Liver (tissue), 9 donors: ENCODE measurements around the gene KRTAP10-3. TPM values are rescaled to one million over a fixed set of nuclear protein-coding genes. Genes with fewer than 3 reads are reported as not detected.

Source experiments
- DNase-seq: peaks from one replicate; pipeline ENCODE4 v3.0.0-alpha.2; 2017; ENCODE audit warnings: low spot score
- H3K27ac ChIP-seq, 2 donors: one replicate each; pipeline ENCODE4 v1.7.0; 2013; ENCODE audit warnings: inconsistent platforms in 2 of 2, low read length in 2 of 2, control low read depth in 1 of 2, low read depth in 1 of 2, mild to moderate bottlenecking in 1 of 2
- H3K27me3 ChIP-seq, 4 donors: one replicate each; pipeline versions ENCODE4 v1.6.1 to v1.7.0; 2013; ENCODE audit warnings: low read length in 3 of 4, inconsistent platforms in 1 of 4, mild to moderate bottlenecking in 1 of 4, moderate library complexity in 1 of 4; ENCODE audit not compliant: control insufficient read depth in 4 of 4, insufficient read depth in 4 of 4
- H3K36me3 ChIP-seq, 4 donors: one replicate each; pipeline versions ENCODE4 v1.6.1 to v1.7.0; 2013; ENCODE audit warnings: low read length in 3 of 4, mild to moderate bottlenecking in 3 of 4, low read depth in 1 of 4, moderate library complexity in 1 of 4; ENCODE audit not compliant: control insufficient read depth in 4 of 4, insufficient read depth in 3 of 4
- H3K4me1 ChIP-seq, 4 donors: one replicate each; pipeline versions ENCODE4 v1.6.1 to v1.7.0; 2013; ENCODE audit warnings: low read length in 3 of 4, mild to moderate bottlenecking in 3 of 4, moderate library complexity in 1 of 4; ENCODE audit not compliant: control insufficient read depth in 4 of 4, insufficient read depth in 4 of 4
- H3K4me3 ChIP-seq, 3 donors: one replicate each; pipeline versions ENCODE4 v1.6.1 to v1.7.0; 2013; ENCODE audit warnings: low read length in 3 of 3, control low read depth in 1 of 3, low read depth in 1 of 3, mild to moderate bottlenecking in 1 of 3
- H3K9ac ChIP-seq, 2 donors: one replicate each; pipeline ENCODE4 v1.7.0; 2013; ENCODE audit warnings: low read length in 2 of 2, mild to moderate bottlenecking in 2 of 2, moderate library complexity in 2 of 2, control low read depth in 1 of 2, low read depth in 1 of 2
- H3K9me3 ChIP-seq, 4 donors: one replicate each; pipeline versions ENCODE4 v1.6.1 to v1.7.0; 2013; ENCODE audit warnings: low read length in 3 of 4; ENCODE audit not compliant: control insufficient read depth in 4 of 4
- ATF3 ChIP-seq: IDR thresholded peaks from 2 replicates; pipeline ENCODE4 v1.6.1; 2016; ENCODE audit warnings: antibody characterized with exemption
- CTCF ChIP-seq: fragments of 150-350 bp; IDR thresholded peaks from 2 replicates; pipeline ENCODE4 v1.5.1; 2017; ENCODE audit warnings: improper control_type of control experiment, low read depth, low read length; ENCODE audit not compliant: missing input control
- EGR1 ChIP-seq, 2 donors: IDR thresholded peaks; 2 replicates each; pipeline ENCODE4 v1.6.1; 2016 to 2018; ENCODE audit warnings: antibody characterized with exemption in 2 of 2, low read depth in 2 of 2
- FOXA1 ChIP-seq: IDR thresholded peaks from 2 replicates; pipeline ENCODE4 v1.6.1; 2016; ENCODE audit warnings: antibody characterized with exemption
- FOXA2 ChIP-seq: IDR thresholded peaks from 2 replicates; pipeline ENCODE4 v1.6.1; 2016; ENCODE audit warnings: antibody characterized with exemption
- GABPA ChIP-seq, 2 donors: IDR thresholded peaks in 1 of 2; conservative IDR thresholded peaks in 1 of 2; 2 replicates each; pipeline ENCODE4 v1.6.1; 2016; ENCODE audit warnings: antibody characterized with exemption in 2 of 2, mild to moderate bottlenecking in 1 of 2, moderate library complexity in 1 of 2
- HNF4A ChIP-seq, 2 donors: conservative IDR thresholded peaks; 2 replicates each; pipeline ENCODE4 v1.6.1; 2016; ENCODE audit warnings: antibody characterized with exemption in 2 of 2, mild to moderate bottlenecking in 2 of 2
- HNF4G ChIP-seq: IDR thresholded peaks from 2 replicates; pipeline ENCODE4 v1.6.1; 2016; ENCODE audit warnings: antibody characterized with exemption
- JUND ChIP-seq, 2 donors: IDR thresholded peaks; 2 replicates each; pipeline ENCODE4 v1.6.1; 2016; ENCODE audit warnings: antibody characterized with exemption in 2 of 2
- MAX ChIP-seq: IDR thresholded peaks from 2 replicates; pipeline ENCODE4 v1.6.1; 2016; ENCODE audit warnings: antibody characterized with exemption
- RAD21 ChIP-seq, 2 donors: IDR thresholded peaks; 2 replicates each; pipeline ENCODE4 v1.6.1; 2016; ENCODE audit warnings: antibody characterized with exemption in 2 of 2, mild to moderate bottlenecking in 2 of 2
- REST ChIP-seq: IDR thresholded peaks from 2 replicates; pipeline ENCODE4 v1.6.1; 2016; ENCODE audit warnings: antibody characterized with exemption, mild to moderate bottlenecking
- RXRA ChIP-seq, 2 donors: IDR thresholded peaks; 2 replicates each; pipeline ENCODE4 v1.6.1; 2017 to 2018; ENCODE audit warnings: antibody characterized with exemption in 2 of 2, mild to moderate bottlenecking in 1 of 2
- SP1 ChIP-seq: IDR thresholded peaks from 2 replicates; pipeline ENCODE4 v1.6.1; 2018; ENCODE audit warnings: antibody characterized with exemption, mild to moderate bottlenecking
- TAF1 ChIP-seq: conservative IDR thresholded peaks from 2 replicates; pipeline ENCODE4 v1.6.1; 2016; ENCODE audit warnings: antibody characterized with exemption, mild to moderate bottlenecking
- YY1 ChIP-seq: IDR thresholded peaks from 2 replicates; pipeline ENCODE4 v1.6.1; 2016; ENCODE audit warnings: antibody characterized with exemption, mild to moderate bottlenecking
- WGBS: extraction: QIAGEN DNeasy Blood & Tissue Kit; methylation state at CpG from one replicate; pipeline ENCODE4 v1.1.7; 2013; 5-methylcytosine and 5-hydroxymethylcytosine counted together
- polyA plus RNA-seq, 2 donors: library from polyadenylated mRNA; stranded (reverse) in 1 of 2; unstranded in 1 of 2; fragments of 200-250 nt in 1 of 2; fragments of >200 nt in 1 of 2; fragmentation: Nextera tagmentation in 1 of 2; extraction: Ambion mirVana in 1 of 2; gene quantifications; one replicate each; pipeline versions ENCODE4 v1.2.1 to v1.2.3, GENCODE V29; 2013 to 2015
- total RNA-seq, 2 donors: library from RNA; depleted of rRNA; stranded (reverse); fragments of >200 nt; gene quantifications; one replicate each; pipeline ENCODE4 v1.2.3, GENCODE V29; 2014
- donor health status: healthy.
- donor health status: healthy.
- donor health status: healthy.
- donor health status: healthy.
- donor health status: healthy.

The KRTAP10-3 gene
- total and polyA plus RNA-seq, 4 donors, result not detected

GRCh38 chr21:44571296-44571695 lies 12.7 kb upstream of the KRTAP10-3 start:
- DNase-seq, result peak; percentile 27
- WGBS, result 71% methylated on average over 4 of the region's 4 CpGs
- no peaks in the 10 kb centered on the region for H3K27me3 ChIP-seq

GRCh38 chr21:44569861-44570517 lies 11.4 kb upstream of the KRTAP10-3 start:
- peak; percentile 19 for DNase-seq
- Histone ChIP-seq H3K36me3 (no peaks in the 10 kb centered on the region), H3K4me1 (peaks cover 0 to 7% (median 3%) of the 10 kb centered on the region in 4 donors), H3K9ac (no peak overlapping the region), H3K27ac (no peak overlapping the region), H3K9me3 (peaks cover 0 to 3% (median 1%) of the 10 kb centered on the region in 4 donors), H3K27me3 (no peaks in the 10 kb centered on the region), H3K4me3 (no peak overlapping the region)
- WGBS, result 85% methylated on average over 12 of the region's 12 CpGs
- TF ChIP-seq RAD21 (IDR thresholded peaks at IDR 0.05), result no peak

More at GRCh38 chr21:44571296-44571695, 12.7 kb upstream of the KRTAP10-3 start:
- Histone ChIP-seq H3K4me1 (peaks cover 0 to 7% (median 3%) of the 10 kb centered on the region in 4 donors), H3K36me3 (no peaks in the 10 kb centered on the region), H3K9ac (no peak overlapping the region), H3K4me3 (no peak overlapping the region), H3K27ac (no peak overlapping the region), H3K9me3 (peaks cover 0 to 3% (median 1%) of the 10 kb centered on the region in 4 donors)
- no peak for TF ChIP-seq MAX
- no peak for TF ChIP-seq FOXA1
- TF ChIP-seq TAF1, result no peak
- TF ChIP-seq ATF3, result no peak
- TF ChIP-seq YY1, result no peak

- 77% methylated on average over 27 of the region's 27 CpGs for WGBS
- Histone ChIP-seq H3K9me3 (peaks cover 0 to 3% (median 1%) of the 10 kb centered on the region in 4 donors), H3K4me1 (no peaks in the 10 kb centered on the region), H3K4me3 (no peak overlapping the region), H3K9ac (no peak overlapping the region), H3K36me3 (no peaks in the 10 kb centered on the region), H3K27me3 (no peaks in the 10 kb centered on the region), H3K27ac (no peak overlapping the region)
- peak; percentile 29 for DNase-seq
- no peak for TF ChIP-seq RAD21 (IDR thresholded peaks at IDR 0.05)
- no peak for TF ChIP-seq YY1
- TF ChIP-seq HNF4G, result no peak
- no peak for TF ChIP-seq REST
- no peak for TF ChIP-seq RXRA (IDR thresholded peaks at IDR 0.05)
- no peak for TF ChIP-seq FOXA2
- no peak for TF ChIP-seq SP1
- no peak for TF ChIP-seq HNF4A (conservative IDR thresholded peaks at IDR 0.05)
- TF ChIP-seq EGR1 (IDR thresholded peaks at IDR 0.05; ENCODE audit: low read depth in 2 of 2), result no peak
- no peak for TF ChIP-seq ATF3
- no peak for TF ChIP-seq FOXA1
- no peak for TF ChIP-seq MAX
- no peak for TF ChIP-seq JUND (IDR thresholded peaks at IDR 0.05)
- TF ChIP-seq GABPA (IDR thresholded peaks at IDR 0.05 in 1 of 2, conservative IDR thresholded peaks at IDR 0.05 in 1 of 2), result no peak
- TF ChIP-seq CTCF, result no peak
These were observed 10.3 kb upstream of the KRTAP10-3 start for GRCh38 chr21:44568667-44569556.
